H1 (cell line): ENCODE results near the gene SCARF1. TPM values are rescaled to one million over a fixed set of nuclear protein-coding genes. Genes with fewer than 3 reads are reported as not detected.
A peak's percentile ranks its signal among the peaks of the same experiment; 100 is the strongest.

Experiments used
- CTCF ChIA-PET: fragments of 300-600 bp; sonication (Branson Sonifier 250); formaldehyde crosslinking; loops from one replicate; lab custom pipeline; 2021; ENCODE audit not compliant: partially characterized antibody; lab: Charles Lee
- POLR2A ChIA-PET: fragments of 300-600 bp; sonication (Branson Sonifier 250); formaldehyde crosslinking; loops from one replicate; lab custom pipeline; 2021; ENCODE audit warnings: inconsistent platforms; ENCODE audit not compliant: partially characterized antibody; lab: Charles Lee
- DNase-seq, 2 experiments: peaks; one replicate each; pipeline versions ENCODE4 v3.0.0 to v3.0.0-alpha.2; 2010 to 2022; ENCODE audit warnings: low spot score in 2 of 2, low read depth in 1 of 2, mixed read lengths in 1 of 2
- FAIRE-seq: peaks from 2 replicates; lab custom pipeline; 2011; peaks lifted over from hg19 to GRCh38; lab: Jason Lieb, UNC
- H2AFZ ChIP-seq: 2 replicates; pipeline ENCODE4 v1.8.1; 2012; ENCODE audit warnings: low read length, inconsistent platforms
- H2AK5ac ChIP-seq: 2 replicates; pipeline ENCODE4 v1.6.1; 2013; ENCODE audit warnings: low read depth, low read length
- H2BK120ac ChIP-seq: replicated peaks from 2 replicates; pipeline ENCODE3; 2013; ENCODE audit warnings: low read depth, low read length, inconsistent platforms
- H2BK12ac ChIP-seq: 2 replicates; pipeline ENCODE4 v1.6.1; 2013; ENCODE audit warnings: low read depth, low read length
- H2BK15ac ChIP-seq: 2 replicates; pipeline ENCODE4 v1.6.1; 2013; ENCODE audit warnings: low read length
- H2BK20ac ChIP-seq: 2 replicates; pipeline ENCODE4 v1.6.1; 2013; ENCODE audit warnings: low read length
- H2BK5ac ChIP-seq: 2 replicates; pipeline ENCODE4 v1.6.1; 2013; ENCODE audit warnings: low read depth, low read length
- H3K14ac ChIP-seq: 2 replicates; pipeline ENCODE4 v1.6.1; 2013; ENCODE audit warnings: inconsistent platforms; ENCODE audit not compliant: insufficient read length
- H3K18ac ChIP-seq: 2 replicates; pipeline ENCODE4 v1.6.1; 2013; ENCODE audit warnings: low read length; ENCODE audit errors: extremely low read depth
- H3K23ac ChIP-seq: 2 replicates; pipeline ENCODE4 v1.6.1; 2013; ENCODE audit warnings: inconsistent platforms; ENCODE audit not compliant: insufficient read length
- H3K23me2 ChIP-seq: 2 replicates; pipeline ENCODE4 v1.6.1; 2013; ENCODE audit warnings: low read depth, low read length
- H3K27ac ChIP-seq: 2 replicates; pipeline ENCODE4 v1.6.1; 2011; ENCODE audit warnings: low read depth, low read length, inconsistent platforms
- H3K27me3 ChIP-seq, 4 experiments: replicated peaks in 1 of 4; 1 replicate in 1 of 4; 2 replicates in 3 of 4; pipeline versions ENCODE4 v1.6.1 to v1.8.1; 2011 to 2013; ENCODE audit warnings: low read length in 3 of 4, mild to moderate bottlenecking in 3 of 4, inconsistent platforms in 2 of 4, mixed read lengths in 2 of 4, moderate library complexity in 1 of 4; ENCODE audit not compliant: control insufficient read depth in 3 of 4, insufficient read depth in 3 of 4; ENCODE audit errors: extremely low read depth in 1 of 4
- H3K36me3 ChIP-seq, 4 experiments: 2 replicates each; pipeline versions ENCODE4 v1.6.1 to v1.8.1; 2011 to 2013; ENCODE audit warnings: mild to moderate bottlenecking in 4 of 4, low read length in 3 of 4, moderate library complexity in 2 of 4, control low read depth in 1 of 4, inconsistent platforms in 1 of 4; ENCODE audit not compliant: insufficient read depth in 4 of 4, control insufficient read depth in 2 of 4
- H3K4ac ChIP-seq: replicated peaks from 2 replicates; pipeline ENCODE3; 2013; ENCODE audit warnings: low read length, low read depth, mixed read lengths, inconsistent platforms; ENCODE audit not compliant: insufficient read length
- H3K4me1 ChIP-seq, 4 experiments: replicated peaks in 1 of 4; 1 replicate in 1 of 4; 2 replicates in 3 of 4; pipeline versions ENCODE4 v1.6.1 to v1.8.1; 2011 to 2013; ENCODE audit warnings: low read length in 3 of 4, inconsistent platforms in 2 of 4, mixed read lengths in 1 of 4; ENCODE audit not compliant: insufficient read depth in 4 of 4, control insufficient read depth in 3 of 4
- H3K4me2 ChIP-seq, 2 experiments: 2 replicates each; pipeline versions ENCODE4 v1.6.1 to v1.8.1; 2011 to 2013; ENCODE audit warnings: low read depth in 2 of 2, low read length in 2 of 2, control low read depth in 1 of 2, inconsistent platforms in 1 of 2, mild to moderate bottlenecking in 1 of 2; ENCODE audit not compliant: insufficient read depth in 1 of 2
- H3K4me3 ChIP-seq, 4 experiments: fragments of 200-600, 300-600 bp in 1 of 4; sonication (generic), shearing (Covaris generic), sonication (Bioruptor Twin) in 1 of 4; 2 replicates each; pipeline versions ENCODE4 v1.5.1 to v1.8.1; 2011 to 2016; ENCODE audit warnings: low read length in 4 of 4, low read depth in 3 of 4, control low read depth in 2 of 4, inconsistent platforms in 2 of 4, mild to moderate bottlenecking in 2 of 4, mixed read lengths in 1 of 4, moderate library complexity in 1 of 4; ENCODE audit not compliant: insufficient read depth in 2 of 4; ENCODE audit errors: extremely low read depth in 1 of 4
- H3K56ac ChIP-seq: replicated peaks from 2 replicates; pipeline ENCODE3; 2013; ENCODE audit warnings: low read depth, mild to moderate bottlenecking, mixed read lengths, low read length, inconsistent platforms; ENCODE audit not compliant: insufficient read length
- H3K79me1 ChIP-seq: 2 replicates; pipeline ENCODE4 v1.6.1; 2013; ENCODE audit warnings: low read depth, low read length, control low read depth
- H3K79me2 ChIP-seq, 2 experiments: 2 replicates each; pipeline versions ENCODE4 v1.6.1 to v1.8.1; 2012 to 2013; ENCODE audit warnings: low read length in 2 of 2, mild to moderate bottlenecking in 2 of 2, inconsistent platforms in 1 of 2; ENCODE audit not compliant: insufficient read depth in 2 of 2, control insufficient read depth in 1 of 2
- H3K9ac ChIP-seq, 4 experiments: replicated peaks in 1 of 4; 1 replicate in 1 of 4; 2 replicates in 3 of 4; pipeline versions ENCODE4 v1.6.1 to v1.8.1; 2011 to 2013; ENCODE audit warnings: low read depth in 3 of 4, low read length in 3 of 4, control low read depth in 2 of 4, mild to moderate bottlenecking in 2 of 4, moderate library complexity in 2 of 4, inconsistent platforms in 1 of 4; ENCODE audit errors: extremely low read depth in 1 of 4
- H3K9me3 ChIP-seq, 2 experiments: 2 replicates each; pipeline versions ENCODE4 v1.6.1 to v1.8.1; 2012 to 2013; ENCODE audit warnings: mild to moderate bottlenecking in 2 of 2, moderate library complexity in 2 of 2, control low read depth in 1 of 2, inconsistent platforms in 1 of 2, low read depth in 1 of 2, low read length in 1 of 2, mixed read lengths in 1 of 2; ENCODE audit not compliant: insufficient read depth in 2 of 2
- H4K20me1 ChIP-seq, 2 experiments: replicated peaks in 1 of 2; 2 replicates each; pipeline versions ENCODE3 to v1.8.1; 2011 to 2013; ENCODE audit warnings: inconsistent platforms in 2 of 2, low read length in 2 of 2, mild to moderate bottlenecking in 1 of 2; ENCODE audit not compliant: insufficient read depth in 2 of 2, control insufficient read depth in 1 of 2
- H4K5ac ChIP-seq: 2 replicates; pipeline ENCODE4 v1.6.1; 2013; ENCODE audit warnings: low read length, low read depth, mixed read lengths, inconsistent platforms; ENCODE audit not compliant: insufficient read length
- H4K8ac ChIP-seq: 2 replicates; pipeline ENCODE4 v1.8.0; 2013; ENCODE audit warnings: mild to moderate bottlenecking, moderate library complexity, low read length, inconsistent platforms; ENCODE audit not compliant: insufficient read depth; ENCODE audit errors: extremely low read depth
- H4K91ac ChIP-seq: replicated peaks from 2 replicates; pipeline ENCODE3; 2013; ENCODE audit warnings: low read length, mixed read lengths, inconsistent platforms; ENCODE audit not compliant: insufficient read length
- ATF3 ChIP-seq: IDR thresholded peaks from 2 replicates; pipeline ENCODE4 v1.6.1; 2011; ENCODE audit warnings: low read depth, mild to moderate bottlenecking, low read length; ENCODE audit not compliant: insufficient read depth
- CTCF ChIP-seq, 3 experiments: IDR thresholded peaks; 1 replicate in 2 of 3; 2 replicates in 1 of 3; pipeline versions ENCODE4 v1.5.1 to v1.6.1; 2011; ENCODE audit warnings: low read length in 3 of 3, mild to moderate bottlenecking in 3 of 3, inconsistent platforms in 2 of 3, low read depth in 1 of 3, moderate library complexity in 1 of 3; ENCODE audit not compliant: insufficient read depth in 1 of 3; ENCODE audit errors: control extremely low read depth in 1 of 3
- HDAC6 ChIP-seq: IDR thresholded peaks from one replicate; pipeline ENCODE4 v1.7.1; 2012; ENCODE audit warnings: low read depth, mild to moderate bottlenecking, inconsistent platforms, low read length, moderate library complexity
- JUN ChIP-seq: IDR thresholded peaks from 2 replicates; pipeline ENCODE4 v1.6.1; 2011; ENCODE audit warnings: low read depth, mild to moderate bottlenecking, improper control_type of control experiment, low read length
- POLR2A ChIP-seq, 2 experiments: IDR thresholded peaks; 1 replicate in 1 of 2; 2 replicates in 1 of 2; pipeline ENCODE4 v1.6.1; 2011; ENCODE audit warnings: low read depth in 2 of 2, low read length in 2 of 2, mild to moderate bottlenecking in 2 of 2; ENCODE audit errors: control extremely low read depth in 1 of 2
- YY1 ChIP-seq: IDR thresholded peaks from 2 replicates; pipeline ENCODE4 v1.6.1; 2011; ENCODE audit warnings: low read depth, mild to moderate bottlenecking, low read length
- whole genome bisulfite sequencing, 2 experiments: shearing (Covaris generic) in 1 of 2; methylation state at CpG; one replicate each; pipeline versions ENCODE4 v1.1.6 to v1.1.7; 2013 to 2015; ENCODE audit warnings: low lambda C conversion rate in 2 of 2, mixed read lengths in 2 of 2, inconsistent platforms in 1 of 2, low coverage in 1 of 2, missing lambda C conversion rate in 1 of 2; ENCODE audit not compliant: insufficient replicate concordance in 2 of 2, insufficient coverage in 1 of 2, insufficient read length in 1 of 2; ENCODE audit errors: extremely low coverage in 1 of 2, missing lambda C conversion rate in 1 of 2; 5-methylcytosine and 5-hydroxymethylcytosine counted together
- polyA plus RNA-seq, 7 experiments: library from polyadenylated mRNA; depleted of rRNA in 3 of 7; stranded (reverse) in 5 of 7; unstranded in 2 of 7; fragments of >200 nt in 5 of 7; fragments of 200-250 nt in 2 of 7; gene quantifications; 1 replicate in 5 of 7; 2 replicates in 1 of 7; 4 replicates in 1 of 7; pipeline versions ENCODE4 v1.2.1 to v1.2.3, GENCODE V29; 2011 to 2013; ENCODE audit warnings: missing spikeins in 2 of 7, mixed read lengths in 2 of 7
- total RNA-seq: library from RNA; stranded (reverse); fragmentation: NEBNext Ultra II Directional; extraction: Animal tissue kit (Norgen Biotek cat#: 25700); gene quantifications from 2 replicates; pipeline ENCODE4 v1.2.1, GENCODE V29; 2021

The SCARF1 gene
- total and polyA plus RNA-seq, 2 of the 8 experiments (the other 6 are each of a cell fraction or from before 2014, with no cell fraction given) = 1.1 to 1.6 TPM

GRCh38 chr17:1636732-1637285 lies 8.7 kb downstream of the SCARF1 start:
- Histone ChIP-seq H2BK20ac (0 out of 2 replicates have a peak overlapping the region, but pooled peaks have one; percentile 80), H3K27ac (no peak overlapping the region), H3K79me2 (no peaks in the 10 kb centered on the region), H3K23ac (no peak overlapping the region), H3K4me2 (no peak overlapping the region), H3K14ac (no peak overlapping the region), H2BK5ac (no peak overlapping the region), H3K9me3 (no peaks in the 10 kb centered on the region), H2BK120ac (no peak overlapping the region), H4K8ac (no peak overlapping the region), H3K36me3 (0 out of 8 replicates have a peak, but pooled peaks cover 0 to 2% (median 0%) of the 10 kb centered on the region in 4 experiments), H4K91ac (peak overlapping the region; percentile 6), H3K23me2 (no peaks in the 10 kb centered on the region), H2BK12ac (no peak overlapping the region), H4K20me1 (no peaks in the 10 kb centered on the region), H3K4me3 (no peak overlapping the region), H2BK15ac (no peak overlapping the region), H3K27me3 (no peaks in the 10 kb centered on the region), H3K18ac (no peak overlapping the region), H3K79me1 (no peaks in the 10 kb centered on the region), H4K5ac (no peak overlapping the region), H3K9ac (no peak overlapping the region), H2AK5ac (no peak overlapping the region), H2AFZ (no peak overlapping the region), H3K56ac (no peak overlapping the region), H3K4me1 (peaks cover 0 to 24% (median 9%) of the 10 kb centered on the region in 4 experiments; a peak in 4 of 7 replicates), H3K4ac (no peak overlapping the region)
- FAIRE-seq (no peak), DNase-seq (no peak)
- CTCF ChIA-PET = interaction anchor here (0.6 to 1.4 kb wide), 9 partner anchors 8 to 668 kb away, joined by 3 to 7 read pairs (median 4); partner anchors contain the start of gene SCARF1
- TF ChIP-seq JUN = no peak
- TF ChIP-seq CTCF (IDR thresholded peaks at IDR 0.05; ENCODE audit: control extremely low read depth in 1 of 3, insufficient read depth in 1 of 3, low read depth in 1 of 3, low read length in 3 of 3) = peak in 1 of 3 experiments; percentile 2; a peak in 1 of 4 replicates
- TF ChIP-seq POLR2A (IDR thresholded peaks at IDR 0.05; ENCODE audit: control extremely low read depth in 1 of 2, low read depth in 2 of 2, low read length in 2 of 2) = no peak
- no peak for TF ChIP-seq HDAC6
- TF ChIP-seq YY1 = no peak
- TF ChIP-seq ATF3 = no peak
- POLR2A ChIA-PET = interaction anchor here (1.0 kb wide), 2 partner anchors 9 to 63 kb away, joined by 3 read pairs; partner anchors contain the start of gene SCARF1
- 83% methylated on average over 15 of the region's 15 CpGs; no CpG with 5 or more reads in 1 of the 2 experiments for WGBS, 2 experiments
